ENCODE data around the gene CLMP.
"Not testable (repeated sequence)": the region's sequence is repeated elsewhere in the genome, so short reads cannot be mapped to it uniquely, and the experiment has no call there.

CLMP gene

GRCh38 chr11:123169821-123170220 is 25.2 kb downstream of the CLMP start:
- no peak for DNase-seq (ENCODE audit: low read depth in 3 of 3, low spot score in 1 of 3)

GRCh38 chr11:123168955-123169484 is 26.0 kb downstream of the CLMP start:
- no peak for DNase-seq (ENCODE audit: low read depth in 3 of 3, low spot score in 1 of 3)

- DNase-seq (ENCODE audit: low read depth in 3 of 3, low spot score in 1 of 3) = no peak
These were observed 26.8 kb downstream of the CLMP start for GRCh38 chr11:123168241-123168640.

GRCh38 chr11:123166071-123166559 is 28.9 kb downstream of the CLMP start:
- no peak for DNase-seq (ENCODE audit: low read depth in 3 of 3, low spot score in 1 of 3)

- no peak for DNase-seq (ENCODE audit: low read depth in 3 of 3, low spot score in 1 of 3)
These were observed 30.2 kb downstream of the CLMP start for GRCh38 chr11:123164732-123165450.

- DNase-seq (ENCODE audit: low read depth in 3 of 3, low spot score in 1 of 3) = no peak
These were observed 31.4 kb downstream of the CLMP start for GRCh38 chr11:123163621-123164020.

- no peak for DNase-seq (ENCODE audit: low read depth in 3 of 3, low spot score in 1 of 3)
These were observed 33.5 kb downstream of the CLMP start for GRCh38 chr11:123161376-123162030.

GRCh38 chr11:123159183-123159857 is 35.7 kb downstream of the CLMP start:
- DNase-seq (ENCODE audit: low read depth in 3 of 3, low spot score in 1 of 3) = no peak

- DNase-seq (ENCODE audit: low read depth in 3 of 3, low spot score in 1 of 3) = no peak
These were observed 36.7 kb downstream of the CLMP start for GRCh38 chr11:123158033-123159003.

GRCh38 chr11:123152951-123153350 is 42.1 kb downstream of the CLMP start:
- DNase-seq (ENCODE audit: low read depth in 3 of 3, low spot score in 1 of 3) = no peak

GRCh38 chr11:123152346-123152745 is 42.7 kb downstream of the CLMP start:
- DNase-seq (ENCODE audit: low read depth in 3 of 3, low spot score in 1 of 3) = not testable (repeated sequence)

- no peak for DNase-seq (ENCODE audit: low read depth in 3 of 3, low spot score in 1 of 3)
These were observed 43.3 kb downstream of the CLMP start for GRCh38 chr11:123151796-123152195.

- no peak for DNase-seq (ENCODE audit: low read depth in 3 of 3, low spot score in 1 of 3)
These were observed 43.7 kb downstream of the CLMP start for GRCh38 chr11:123151366-123151765.

- no peak for DNase-seq (ENCODE audit: low read depth in 3 of 3, low spot score in 1 of 3)
These were observed 44.2 kb downstream of the CLMP start for GRCh38 chr11:123150882-123151281.

GRCh38 chr11:123148965-123149364 is 46.1 kb downstream of the CLMP start:
- DNase-seq (ENCODE audit: low read depth in 3 of 3, low spot score in 1 of 3) = no peak

GRCh38 chr11:123145661-123146060 is 49.4 kb downstream of the CLMP start:
- no peak for DNase-seq (ENCODE audit: low read depth in 3 of 3, low spot score in 1 of 3)

- DNase-seq (ENCODE audit: low read depth in 3 of 3, low spot score in 1 of 3) = no peak
These were observed 49.8 kb downstream of the CLMP start for GRCh38 chr11:123145220-123145619.

GRCh38 chr11:123144707-123145106 is 50.3 kb downstream of the CLMP start:
- DNase-seq (ENCODE audit: low read depth in 3 of 3, low spot score in 1 of 3) = no peak

- DNase-seq (ENCODE audit: low read depth in 3 of 3, low spot score in 1 of 3) = no peak
These were observed 51.1 kb downstream of the CLMP start for GRCh38 chr11:123143921-123144320.

- no peak for DNase-seq (ENCODE audit: low read depth in 3 of 3, low spot score in 1 of 3)
These were observed 51.6 kb downstream of the CLMP start for GRCh38 chr11:123143476-123143875.

GRCh38 chr11:123139206-123139605 is 55.8 kb downstream of the CLMP start:
- no peak for DNase-seq (ENCODE audit: low read depth in 3 of 3, low spot score in 1 of 3)

All from stimulated activated CD4-positive, alpha-beta T cell treated with anti-CD3 and anti-CD28 coated beads, TNF-alpha, amount 100 ng/mL, for 1 hour (primary cell).